Activated naive CD8-positive, alpha-beta T cell treated with anti-CD3 and anti-CD28 coated beads, Interleukin-2, amount 50 U/mL, for 24 hours (primary cell): ENCODE data around the gene SMAP1.

Experiments used
- ATAC-seq: fragments of 150-1000 bp; cut with Tn5 transposase; one replicate; pipeline ENCODE4 v1.10.0; 2021
- DNase-seq: peaks from one replicate; pipeline ENCODE4 v3.0.0; 2021
- H3K27ac Mint-ChIP-seq: one replicate; pipeline ENCODE4 v1.8.0; 2021; ENCODE audit warnings: mild to moderate bottlenecking, mixed read lengths
- H3K27me3 Mint-ChIP-seq: one replicate; pipeline ENCODE4 v1.8.0; 2021; ENCODE audit warnings: mixed read lengths
- H3K36me3 Mint-ChIP-seq: one replicate; pipeline ENCODE4 v1.8.0; 2021; ENCODE audit warnings: low read depth, mixed read lengths
- H3K4me1 Mint-ChIP-seq: one replicate; pipeline ENCODE4 v1.8.0; 2021; ENCODE audit warnings: mixed read lengths
- H3K4me3 Mint-ChIP-seq: one replicate; pipeline ENCODE4 v1.8.0; 2021; ENCODE audit warnings: mild to moderate bottlenecking, moderate library complexity, mixed read lengths
- H3K9me3 Mint-ChIP-seq: one replicate; pipeline ENCODE4 v1.8.0; 2021; ENCODE audit warnings: mixed read lengths

Gene SMAP1

DNA sequence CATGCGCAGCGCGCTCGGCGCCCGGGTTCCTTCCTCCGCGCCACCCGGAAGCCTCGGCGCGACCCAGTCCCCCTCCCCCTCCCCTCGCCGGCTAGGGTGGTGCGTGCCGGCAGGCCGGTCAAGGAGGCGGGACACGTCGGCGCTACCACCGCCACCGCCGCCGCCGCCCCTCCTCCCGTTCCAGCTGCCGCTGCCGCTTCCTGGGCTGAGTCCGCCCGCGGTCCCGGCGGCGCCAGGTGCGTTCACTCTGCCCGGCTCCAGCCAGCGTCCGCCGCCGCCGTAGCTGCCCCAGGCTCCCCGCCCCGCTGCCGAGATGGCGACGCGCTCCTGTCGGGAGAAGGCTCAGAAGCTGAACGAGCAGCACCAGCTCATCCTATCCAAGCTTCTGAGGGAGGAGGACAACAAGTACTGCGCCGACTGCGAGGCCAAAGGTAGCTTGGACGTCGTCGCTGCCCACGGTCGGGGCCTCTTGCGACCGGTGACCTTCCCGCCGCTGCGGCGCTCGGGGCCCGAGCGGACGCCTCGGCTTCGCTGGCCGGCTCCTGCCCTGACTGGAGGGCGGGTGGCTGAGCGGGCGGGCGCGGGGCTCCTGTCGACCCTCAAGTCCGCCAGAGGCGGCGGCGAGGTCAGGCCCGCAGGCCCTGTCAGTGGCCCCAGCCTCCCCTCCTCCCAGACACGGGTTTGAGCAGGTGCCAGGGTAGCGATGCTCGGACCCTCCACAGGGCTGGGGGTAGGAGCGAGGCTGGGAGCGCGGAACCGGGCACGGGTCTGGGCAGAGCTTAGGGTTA is at the start of gene SMAP1:
TSS of gene SMAP1 (plus strand) at position 173 of the 788 bp plus-strand sequence. CDS start at position 314, 141 bp downstream.
- peak within 1 kb of the TSS; percentile 96 for H3K27ac Mint-ChIP-seq
- no peaks in the 10 kb centered on the region for H3K36me3 Mint-ChIP-seq
- peak; percentile 93 for ATAC-seq
- no peaks in the 10 kb centered on the region for H3K9me3 Mint-ChIP-seq
- no peaks in the 10 kb centered on the region for H3K27me3 Mint-ChIP-seq
- peaks cover 50% of the 10 kb centered on the region for H3K4me1 Mint-ChIP-seq
- H3K4me3 Mint-ChIP-seq: peak within 1 kb of the TSS; percentile 87
- peak; percentile 96 for DNase-seq

DNA sequence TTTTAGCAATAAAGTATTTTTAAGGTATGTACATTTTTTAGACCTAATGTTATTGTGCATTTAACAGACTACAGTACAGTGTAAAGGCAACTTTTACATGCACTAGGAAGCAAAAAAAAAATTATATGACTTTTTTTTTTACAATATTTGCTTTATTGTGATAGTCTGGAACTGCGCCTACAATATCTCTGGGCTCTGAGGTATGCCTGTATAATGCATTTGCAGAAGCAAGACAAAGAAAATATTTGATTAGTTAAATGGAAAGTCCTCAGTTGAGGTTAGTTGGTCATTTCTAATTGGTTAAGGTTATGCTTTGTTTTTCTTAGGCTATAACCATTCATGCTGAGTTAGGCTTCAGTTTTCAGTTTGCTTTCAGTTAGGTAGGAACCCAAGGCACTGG is 46.9 kb upstream of the SMAP1 start:
- no peak for DNase-seq
- H3K27ac Mint-ChIP-seq: no peak overlapping the region

DNA sequence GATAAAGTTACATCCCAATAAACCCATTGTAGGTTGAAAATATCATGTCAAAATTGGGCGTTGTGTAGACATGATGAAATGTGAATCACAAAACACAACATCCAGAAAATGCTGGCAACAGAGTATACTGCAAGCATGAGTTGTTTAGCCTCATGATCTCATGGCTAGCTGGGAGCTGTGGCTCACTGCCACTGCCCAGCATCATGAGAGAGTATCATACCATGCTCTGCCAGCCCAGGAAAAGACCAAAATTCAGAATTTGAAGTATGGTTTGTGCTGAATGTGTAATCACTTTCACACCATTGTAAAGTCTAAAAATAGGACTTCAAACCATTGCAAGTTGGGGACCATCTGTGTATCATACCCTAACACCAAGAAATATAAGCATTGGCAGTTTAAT is 45.2 kb upstream of the SMAP1 start:
- no peaks in the 10 kb centered on the region for H3K4me1 Mint-ChIP-seq
- DNase-seq: no peak
- H3K27ac Mint-ChIP-seq: no peak overlapping the region
- ATAC-seq: no peak
- no peaks in the 10 kb centered on the region for H3K27me3 Mint-ChIP-seq
- no peaks in the 10 kb centered on the region for H3K9me3 Mint-ChIP-seq
- H3K4me3 Mint-ChIP-seq: no peak overlapping the region
- no peaks in the 10 kb centered on the region for H3K36me3 Mint-ChIP-seq

More for the DNA sequence above, 46.9 kb upstream of the SMAP1 start:
- no peaks in the 10 kb centered on the region for H3K9me3 Mint-ChIP-seq
- no peaks in the 10 kb centered on the region for H3K36me3 Mint-ChIP-seq
- no peaks in the 10 kb centered on the region for H3K27me3 Mint-ChIP-seq
- no peak overlapping the region for H3K4me3 Mint-ChIP-seq
- ATAC-seq: no peak
- H3K4me1 Mint-ChIP-seq: no peaks in the 10 kb centered on the region

DNA sequence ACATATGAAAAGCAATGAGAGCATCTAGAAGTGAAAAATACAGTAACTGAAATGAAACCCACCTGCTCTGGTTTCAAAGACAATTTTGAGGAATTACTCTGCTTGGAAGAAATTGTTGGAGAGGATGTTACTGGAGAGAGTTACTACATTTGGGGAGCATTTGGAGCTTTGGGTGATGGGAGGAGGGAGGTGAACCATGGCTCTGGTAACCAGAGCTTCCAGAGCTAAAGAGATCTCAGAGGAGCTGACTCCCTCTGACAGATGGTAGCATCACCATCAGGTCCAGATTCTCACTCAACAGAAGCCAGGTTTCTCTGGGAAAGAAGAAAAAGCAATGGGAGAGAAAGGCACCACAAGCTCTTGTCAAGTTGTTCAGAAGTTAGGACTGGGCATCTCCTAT is 42.2 kb upstream of the SMAP1 start:
- no peak overlapping the region for H3K27ac Mint-ChIP-seq
- no peaks in the 10 kb centered on the region for H3K4me1 Mint-ChIP-seq
- no peaks in the 10 kb centered on the region for H3K27me3 Mint-ChIP-seq
- H3K9me3 Mint-ChIP-seq: no peaks in the 10 kb centered on the region
- DNase-seq (no peak), ATAC-seq (no peak)
- no peaks in the 10 kb centered on the region for H3K36me3 Mint-ChIP-seq
- H3K4me3 Mint-ChIP-seq: no peak overlapping the region

DNA sequence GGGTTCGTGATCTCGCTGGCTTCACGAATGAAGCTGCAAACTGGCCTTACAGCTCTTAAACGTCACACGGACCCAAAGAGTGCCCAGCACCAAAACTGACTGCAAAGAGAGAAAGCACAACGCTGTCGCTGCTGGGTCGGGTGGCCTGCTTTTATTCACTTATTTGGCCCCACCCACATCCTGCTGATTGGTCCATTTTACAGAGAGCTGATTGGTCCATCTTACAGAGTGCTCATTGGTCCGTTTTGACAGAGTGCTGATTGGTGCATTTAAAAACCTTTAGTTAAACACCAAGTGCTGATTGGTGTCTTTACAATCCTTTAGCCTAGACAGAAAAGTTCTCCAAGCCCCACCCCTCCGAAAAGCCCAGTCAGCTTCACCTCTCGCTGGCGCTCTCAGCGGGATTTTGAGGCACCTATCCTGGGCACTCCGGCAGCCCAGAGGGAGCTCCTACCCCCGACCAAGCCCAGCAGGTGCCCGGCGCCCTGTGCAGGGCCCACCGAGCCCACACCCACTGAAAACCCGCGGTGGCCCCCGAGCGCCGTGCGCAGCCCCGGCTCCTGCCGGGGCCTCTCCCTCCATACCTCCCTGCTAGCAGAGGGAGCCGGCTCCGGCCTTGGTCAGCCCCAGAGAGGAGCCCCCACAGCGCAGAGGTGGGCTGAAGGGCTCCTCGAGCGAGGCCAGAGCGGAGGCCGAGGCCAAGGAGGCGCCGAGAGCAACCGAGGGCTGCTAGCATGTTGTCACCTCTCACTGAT is 40.0 kb upstream of the SMAP1 start:
- no peaks in the 10 kb centered on the region for H3K36me3 Mint-ChIP-seq
- H3K4me1 Mint-ChIP-seq: no peaks in the 10 kb centered on the region
- H3K27ac Mint-ChIP-seq: no peak overlapping the region
- DNase-seq (no peak), ATAC-seq (no peak)
- H3K9me3 Mint-ChIP-seq: no peaks in the 10 kb centered on the region
- no peak overlapping the region for H3K4me3 Mint-ChIP-seq
- H3K27me3 Mint-ChIP-seq: no peaks in the 10 kb centered on the region

DNA sequence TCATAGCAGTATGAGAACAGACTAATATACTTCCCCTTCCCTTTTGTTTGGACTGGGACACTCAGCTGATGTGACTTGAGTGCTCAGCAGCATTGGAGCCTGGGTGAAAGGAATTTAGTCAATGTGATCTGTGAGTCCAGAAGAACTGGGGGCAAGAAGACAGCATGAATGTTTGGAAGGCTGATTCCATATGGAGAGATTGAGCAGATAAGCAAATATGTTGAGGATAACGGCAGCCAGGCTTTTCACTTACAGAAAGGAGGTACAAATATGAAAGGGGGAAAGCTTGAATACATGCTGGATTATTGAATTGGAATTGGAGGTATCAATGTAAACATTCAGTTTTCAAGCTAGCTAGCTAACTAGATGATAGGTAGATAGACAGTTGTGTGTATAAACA is 37.8 kb upstream of the SMAP1 start:
- DNase-seq: no peak
- Mint-ChIP-seq H3K27ac (no peak overlapping the region), H3K9me3 (no peaks in the 10 kb centered on the region)

DNA sequence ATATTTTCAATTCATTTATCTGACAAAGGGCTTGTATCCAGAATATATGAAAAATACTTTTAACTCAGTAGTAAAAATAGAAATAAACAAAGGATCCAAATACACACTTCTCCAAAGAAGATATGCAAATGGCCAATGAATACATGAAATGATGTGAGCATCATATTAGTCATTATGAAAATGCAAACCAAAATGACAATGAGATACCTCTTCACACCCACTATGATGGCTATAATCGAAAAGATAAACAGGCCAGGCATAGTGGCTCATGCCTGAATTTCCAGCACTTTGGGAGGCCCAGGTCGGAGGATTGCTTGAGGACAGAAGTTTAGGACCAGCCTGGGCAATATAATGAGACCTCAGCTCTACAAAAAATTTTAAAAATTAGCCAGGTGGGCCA is 33.8 kb upstream of the SMAP1 start:
- Mint-ChIP-seq H3K4me3 (no peak overlapping the region), H3K9me3 (no peaks in the 10 kb centered on the region), H3K4me1 (no peaks in the 10 kb centered on the region), H3K27ac (no peak overlapping the region), H3K36me3 (no peaks in the 10 kb centered on the region), H3K27me3 (no peaks in the 10 kb centered on the region)
- ATAC-seq (no peak), DNase-seq (no peak)

More for the DNA sequence above, 37.8 kb upstream of the SMAP1 start:
- Mint-ChIP-seq H3K27me3 (no peaks in the 10 kb centered on the region), H3K4me1 (no peaks in the 10 kb centered on the region), H3K4me3 (no peak overlapping the region), H3K36me3 (no peaks in the 10 kb centered on the region)
- no peak for ATAC-seq

DNA sequence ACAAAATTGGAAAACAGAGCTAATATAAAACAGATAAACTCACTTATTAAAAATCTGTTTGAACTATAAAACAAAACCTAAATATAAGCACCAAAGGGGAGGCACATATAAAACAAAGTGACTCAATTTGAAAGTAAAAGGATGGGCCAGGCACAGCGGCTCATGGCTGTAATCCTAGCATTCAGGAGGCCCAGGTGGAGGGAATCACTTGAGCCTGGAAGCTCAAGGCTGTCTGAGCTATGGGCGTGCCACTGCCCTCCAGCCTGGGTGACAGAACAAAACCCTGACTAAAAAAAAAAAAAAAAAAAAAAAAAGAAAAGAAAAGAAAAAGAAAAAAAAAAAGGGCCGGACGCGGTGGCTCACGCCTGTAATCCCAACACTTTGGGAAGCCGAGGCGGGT is 31.1 kb upstream of the SMAP1 start:
- ATAC-seq: no peak
- H3K36me3 Mint-ChIP-seq: no peaks in the 10 kb centered on the region
- no peak overlapping the region for H3K4me3 Mint-ChIP-seq
- DNase-seq: no peak
- no peaks in the 10 kb centered on the region for H3K27me3 Mint-ChIP-seq
- H3K9me3 Mint-ChIP-seq: no peaks in the 10 kb centered on the region
- no peaks in the 10 kb centered on the region for H3K4me1 Mint-ChIP-seq
- H3K27ac Mint-ChIP-seq: no peak overlapping the region

DNA sequence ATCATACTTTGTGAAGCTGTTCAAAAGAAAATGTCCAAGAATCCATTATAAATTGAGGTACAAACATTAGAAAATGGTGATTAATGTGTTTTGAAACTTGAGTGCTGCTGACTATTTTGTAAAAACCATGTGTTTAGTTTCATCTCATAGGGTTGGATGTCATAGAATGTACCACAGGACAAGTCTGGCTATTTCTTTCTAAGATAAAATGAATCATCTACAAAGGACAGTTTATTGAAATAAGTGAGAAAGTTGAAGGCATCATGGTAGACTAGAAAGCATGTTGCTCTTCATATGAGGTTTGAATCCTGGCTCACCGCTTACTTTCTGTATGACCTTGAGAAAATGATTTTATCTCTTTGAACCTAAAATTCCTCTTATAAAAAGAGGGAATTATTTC is 29.2 kb upstream of the SMAP1 start:
- Mint-ChIP-seq H3K4me1 (no peaks in the 10 kb centered on the region), H3K4me3 (no peak overlapping the region), H3K27me3 (no peaks in the 10 kb centered on the region), H3K36me3 (no peaks in the 10 kb centered on the region), H3K9me3 (no peaks in the 10 kb centered on the region), H3K27ac (no peak overlapping the region)
- ATAC-seq (no peak), DNase-seq (no peak)

DNA sequence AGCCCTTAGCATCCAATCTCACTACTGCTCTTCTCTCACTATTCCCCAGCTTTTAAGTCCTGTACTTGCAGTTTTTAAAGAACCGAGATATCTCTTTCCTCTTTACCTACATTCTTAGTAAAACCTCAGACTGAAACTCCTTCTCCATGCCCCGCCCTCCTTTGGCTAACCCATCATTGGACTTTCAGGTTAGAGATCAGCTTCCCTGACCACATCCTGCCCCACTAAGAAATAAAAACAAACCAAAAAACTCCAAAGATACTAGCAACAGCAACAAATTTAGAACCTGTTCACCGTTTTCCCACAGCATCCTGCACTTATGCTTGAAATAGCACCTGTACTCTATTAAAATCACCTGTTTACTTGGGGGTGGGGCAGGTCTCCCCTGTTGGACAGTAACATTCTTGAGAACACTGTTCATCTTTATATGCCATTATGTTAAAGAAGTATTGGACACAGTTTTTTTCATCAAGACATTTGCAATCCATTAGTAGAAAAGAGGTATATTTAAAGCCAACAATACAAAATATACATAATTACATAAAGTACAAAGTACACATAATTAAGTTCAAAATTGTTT is 16.3 kb upstream of the SMAP1 start:
- Mint-ChIP-seq H3K4me1 (peaks cover 16% of the 10 kb centered on the region), H3K27ac (peak overlapping the region; percentile 63)
- peak; percentile 81 for ATAC-seq

DNA sequence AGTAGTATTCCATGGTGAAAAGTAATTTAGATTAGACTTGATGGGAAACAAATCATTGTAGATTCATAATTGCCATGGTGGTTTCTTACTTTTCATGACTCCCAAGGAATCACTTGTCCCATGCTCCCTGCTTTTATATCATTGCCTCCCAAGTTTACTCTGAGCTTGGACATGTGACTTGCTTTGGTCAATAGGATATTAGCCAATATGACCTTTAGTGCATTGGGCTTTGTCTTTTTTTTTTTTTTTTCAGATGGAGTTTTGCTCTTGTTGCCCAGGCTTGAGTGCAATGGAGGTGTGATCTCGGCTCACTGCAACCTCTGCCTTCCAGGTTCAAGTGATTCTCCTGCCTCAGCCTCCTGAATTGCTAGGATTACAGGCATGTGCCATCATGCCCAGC is 15.5 kb upstream of the SMAP1 start:
- no peak for DNase-seq
- no peak overlapping the region for H3K27ac Mint-ChIP-seq
- no peak for ATAC-seq
- H3K9me3 Mint-ChIP-seq: no peaks in the 10 kb centered on the region
- H3K4me1 Mint-ChIP-seq: peaks cover 16% of the 10 kb centered on the region
- H3K4me3 Mint-ChIP-seq: no peak overlapping the region
- H3K36me3 Mint-ChIP-seq: no peaks in the 10 kb centered on the region
- no peaks in the 10 kb centered on the region for H3K27me3 Mint-ChIP-seq

More for the DNA sequence above, 16.3 kb upstream of the SMAP1 start:
- Mint-ChIP-seq H3K4me3 (no peak overlapping the region), H3K27me3 (no peaks in the 10 kb centered on the region), H3K9me3 (no peaks in the 10 kb centered on the region), H3K36me3 (no peaks in the 10 kb centered on the region)
- DNase-seq: peak; percentile 38

DNA sequence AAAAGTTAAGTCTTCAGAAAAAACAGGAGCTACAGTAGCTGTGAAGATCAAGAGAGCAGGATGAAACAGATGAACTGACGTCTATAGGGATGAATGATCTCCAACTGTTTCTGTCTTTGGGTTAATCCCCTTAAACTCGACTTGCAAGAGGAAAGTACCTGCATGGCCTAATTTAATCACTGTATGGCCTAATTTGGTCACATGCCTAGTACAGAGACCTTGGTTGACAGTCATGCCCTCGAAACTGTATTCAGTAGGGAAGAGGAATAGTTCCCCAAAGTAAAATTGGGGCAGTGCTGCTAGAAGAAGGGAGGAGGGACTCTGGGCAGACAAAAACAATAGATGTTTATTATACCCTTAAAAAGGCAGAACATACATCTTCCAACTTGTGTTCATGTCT is 10.0 kb upstream of the SMAP1 start:
- no peak overlapping the region for H3K4me3 Mint-ChIP-seq
- no peak for DNase-seq
- no peaks in the 10 kb centered on the region for H3K4me1 Mint-ChIP-seq
- no peaks in the 10 kb centered on the region for H3K9me3 Mint-ChIP-seq
- ATAC-seq: no peak
- no peaks in the 10 kb centered on the region for H3K36me3 Mint-ChIP-seq
- peaks cover 2% of the 10 kb centered on the region for H3K27me3 Mint-ChIP-seq
- no peak overlapping the region for H3K27ac Mint-ChIP-seq

DNA sequence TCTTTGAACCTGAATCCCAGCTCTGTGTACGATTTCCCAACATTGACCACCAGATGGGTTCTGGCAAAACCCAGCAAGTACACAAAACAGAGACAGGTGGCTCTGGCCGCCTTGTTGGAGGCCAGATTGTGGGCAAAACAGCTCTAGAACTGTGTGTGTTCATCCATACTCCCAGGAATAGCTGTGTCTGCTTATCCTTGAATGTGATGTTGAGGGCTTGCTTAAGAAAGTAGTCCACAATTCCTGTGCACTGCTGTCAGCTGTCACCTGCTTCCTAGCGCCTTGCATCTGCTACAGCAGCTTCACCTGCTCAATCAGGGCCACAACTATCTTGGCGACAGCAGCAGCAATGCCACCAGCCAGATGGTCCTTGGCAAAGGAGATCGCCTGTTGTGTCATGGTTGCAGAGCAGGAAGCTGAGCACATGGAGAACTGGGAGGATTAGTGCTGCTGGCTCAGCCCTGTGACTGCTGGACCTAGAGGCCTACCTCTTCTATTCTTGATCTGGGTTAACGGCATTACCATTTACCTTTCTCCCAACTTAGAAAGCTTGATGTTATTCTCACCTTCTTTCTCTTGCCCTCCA is 3.7 kb upstream of the SMAP1 start:
- no peak for DNase-seq
- H3K27ac Mint-ChIP-seq: no peak overlapping the region
- H3K4me3 Mint-ChIP-seq: no peak overlapping the region

DNA sequence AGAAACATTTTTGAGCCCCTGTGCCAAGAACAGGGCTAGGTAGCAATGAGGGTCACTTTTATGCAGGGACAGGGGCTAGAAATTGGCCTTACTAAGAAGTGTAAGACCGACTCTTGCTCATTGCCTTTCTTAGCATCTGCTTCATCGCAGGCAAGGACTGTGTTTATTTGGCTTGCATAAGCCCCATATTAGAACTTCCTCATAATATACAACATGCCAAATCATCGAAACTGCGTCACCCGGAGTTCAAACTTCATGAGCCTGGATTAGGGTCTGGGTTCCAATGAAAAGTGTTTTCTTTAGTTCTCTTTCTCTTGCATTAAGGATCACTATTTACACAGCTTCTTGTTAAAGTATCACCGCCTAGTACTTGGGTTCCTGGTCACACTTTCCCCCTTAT is 977 bp upstream of the SMAP1 start:
- no peaks in the 10 kb centered on the region for H3K9me3 Mint-ChIP-seq
- peak overlapping the region; percentile 96 for H3K27ac Mint-ChIP-seq
- DNase-seq (no peak), ATAC-seq (no peak)
- H3K4me1 Mint-ChIP-seq: peaks cover 38% of the 10 kb centered on the region
- H3K27me3 Mint-ChIP-seq: peaks cover 2% of the 10 kb centered on the region
- H3K4me3 Mint-ChIP-seq: peak overlapping the region; percentile 87
- no peaks in the 10 kb centered on the region for H3K36me3 Mint-ChIP-seq

More for the DNA sequence above, 3.7 kb upstream of the SMAP1 start:
- ATAC-seq: no peak
- peaks cover 2% of the 10 kb centered on the region for H3K27me3 Mint-ChIP-seq
- H3K36me3 Mint-ChIP-seq: no peaks in the 10 kb centered on the region
- H3K9me3 Mint-ChIP-seq: no peaks in the 10 kb centered on the region
- H3K4me1 Mint-ChIP-seq: peaks cover 15% of the 10 kb centered on the region
